Endodermal cell (in vitro differentiated cells): ENCODE data around the gene CDKL5. TPM values are rescaled to one million over a fixed set of nuclear protein-coding genes. Genes with fewer than 3 reads are reported as not detected.

Source experiments
- DNase-seq: peaks from one replicate; pipeline ENCODE4 v3.0.0-alpha.2; 2017
- H3K27ac ChIP-seq: 2 replicates; pipeline ENCODE4 v1.5.1; 2013; ENCODE audit warnings: mild to moderate bottlenecking, low read depth, low read length, moderate library complexity
- H3K27me3 ChIP-seq: 2 replicates; pipeline ENCODE4 v1.6.1; 2013; ENCODE audit warnings: mild to moderate bottlenecking, low read length, moderate library complexity; ENCODE audit not compliant: insufficient read depth, control insufficient read depth, poor library complexity, severe bottlenecking
- H3K36me3 ChIP-seq: 2 replicates; pipeline ENCODE4 v1.7.0; 2013; ENCODE audit warnings: mild to moderate bottlenecking, low read length, moderate library complexity; ENCODE audit not compliant: control insufficient read depth, insufficient read depth
- H3K4me1 ChIP-seq: one replicate; pipeline ENCODE4 v1.7.0; 2013; ENCODE audit warnings: low read length; ENCODE audit not compliant: control insufficient read depth, insufficient read depth
- H3K4me3 ChIP-seq: 2 replicates; pipeline ENCODE4 v1.5.1; 2013; ENCODE audit warnings: mild to moderate bottlenecking, low read length, moderate library complexity
- H3K9ac ChIP-seq: 2 replicates; pipeline ENCODE4 v1.6.1; 2013; ENCODE audit warnings: mild to moderate bottlenecking, low read length, moderate library complexity; ENCODE audit not compliant: poor library complexity, severe bottlenecking; ENCODE audit errors: extremely low read depth
- H3K9me3 ChIP-seq: 2 replicates; pipeline ENCODE4 v1.6.1; 2013; ENCODE audit warnings: mild to moderate bottlenecking, low read length, moderate library complexity; ENCODE audit not compliant: control insufficient read depth
- H3K27ac Mint-ChIP-seq: 2 replicates; pipeline ENCODE4 v1.8.0; 2020; ENCODE audit warnings: mixed read lengths
- H3K27me3 Mint-ChIP-seq: 2 replicates; pipeline ENCODE4 v1.8.0; 2021; ENCODE audit warnings: mild to moderate bottlenecking, mixed read lengths; ENCODE audit not compliant: insufficient read depth
- H3K36me3 Mint-ChIP-seq: 2 replicates; pipeline ENCODE4 v1.8.0; 2020; ENCODE audit warnings: low read depth, mixed read lengths
- H3K4me1 Mint-ChIP-seq: 2 replicates; pipeline ENCODE4 v1.8.0; 2020; ENCODE audit warnings: mixed read lengths
- H3K4me3 Mint-ChIP-seq: 2 replicates; pipeline ENCODE4 v1.8.0; 2020; ENCODE audit warnings: mild to moderate bottlenecking, moderate library complexity, mixed read lengths
- H3K9me3 Mint-ChIP-seq: 2 replicates; pipeline ENCODE4 v1.8.0; 2020; ENCODE audit warnings: mild to moderate bottlenecking, mixed read lengths
- CTCF ChIP-seq: fragments of 200-600 bp; sonication (generic); conservative IDR thresholded peaks from 2 replicates; pipeline ENCODE4 v1.5.0; 2021; ENCODE audit warnings: antibody characterized with exemption, mild to moderate bottlenecking
- WGBS, 2 experiments: methylation state at CpG; one replicate each; pipeline versions ENCODE4 v1.1.5 to v1.1.7; 2013; ENCODE audit warnings: missing lambda C conversion rate in 2 of 2, mixed read lengths in 1 of 2; ENCODE audit not compliant: insufficient coverage in 1 of 2, insufficient read length in 1 of 2; 5-methylcytosine and 5-hydroxymethylcytosine counted together
- total RNA-seq, 2 donors: library from RNA; stranded (reverse); fragmentation: NEBNext Ultra II Directional in 1 of 2; extraction: Animal tissue kit (Norgen Biotek cat#: 25700) in 1 of 2; gene quantifications; 2 replicates in 1 of 2; 3 replicates in 1 of 2; pipeline ENCODE4 v1.2.1, GENCODE V29; 2021

Gene CDKL5
- total RNA-seq, 2 donors from 2014 or later = 18.2 to 19.3 TPM

- Mint-ChIP-seq H3K36me3 (no peaks in the 10 kb centered on the region), H3K27ac (no peak overlapping the region), H3K4me1 (peaks cover 6% of the 10 kb centered on the region), H3K4me3 (no peak overlapping the region), H3K27me3 (no peaks in the 10 kb centered on the region), H3K9me3 (peaks cover 58% of the 10 kb centered on the region)
- H3K9me3 ChIP-seq = no peaks in the 10 kb centered on the region
- H3K4me1 ChIP-seq = no peaks in the 10 kb centered on the region
- H3K27me3 ChIP-seq = no peaks in the 10 kb centered on the region
- no peak for TF ChIP-seq CTCF
- WGBS, 2 experiments = 84% methylated on average over 8 of the region's 12 CpGs; no CpG with 5 or more reads in 1 of the 2 experiments
- no peak overlapping the region for H3K4me3 ChIP-seq
- DNase-seq = no peak
- no peak overlapping the region for H3K9ac ChIP-seq
- no peaks in the 10 kb centered on the region for H3K36me3 ChIP-seq
- H3K27ac ChIP-seq = no peak overlapping the region
These were observed 277.2 kb downstream of the CDKL5 start for GRCh38 chrX:18702362-18703195.

Other genes starting within 250 kb of the CDKL5 start
- not detected for gene BEND2, start 204.7 kb upstream of the CDKL5 start, total RNA-seq
- 10 to 100 TPM; 16.8 to 22.8 TPM for gene SCML2, start 70.9 kb upstream of the CDKL5 start, total RNA-seq
- not detected for gene RS1, start 246.5 kb downstream of the CDKL5 start, total RNA-seq